Calu3 (cell line): Measurements from ENCODE around the gene CNNM2. TPM values are rescaled to one million over a fixed set of nuclear protein-coding genes. Genes with fewer than 3 reads are reported as not detected.

Experiments used
- BruUV-seq: library from RNA; stranded (reverse); fragments of 400-500 nt; replicated peaks from 2 replicates; lab custom pipeline; 2021; lab: Mats Ljungman, UMichigan
- CTCF ChIA-PET: fragments of 300-600 bp; sonication (Branson Sonifier 250); formaldehyde crosslinking; loops from one replicate; lab custom pipeline; 2022; ENCODE audit warnings: antibody characterized with exemption; lab: Charles Lee
- DNase-seq: peaks from one replicate; pipeline ENCODE4 v3.0.0; 2022
- H3K27ac Mint-ChIP-seq: one replicate; pipeline ENCODE4 v1.8.0; 2022; ENCODE audit warnings: mixed read lengths; ENCODE audit not compliant: unreplicated experiment
- H3K27me3 Mint-ChIP-seq: one replicate; pipeline ENCODE4 v1.8.0; 2022; ENCODE audit warnings: mixed read lengths; ENCODE audit not compliant: unreplicated experiment
- H3K36me3 Mint-ChIP-seq: one replicate; pipeline ENCODE4 v1.8.0; 2022; ENCODE audit warnings: mild to moderate bottlenecking, moderate library complexity, mixed read lengths; ENCODE audit not compliant: insufficient read depth, unreplicated experiment
- H3K4me1 Mint-ChIP-seq: one replicate; pipeline ENCODE4 v1.8.0; 2022; ENCODE audit warnings: mild to moderate bottlenecking, low read depth, mixed read lengths; ENCODE audit not compliant: unreplicated experiment
- H3K4me3 Mint-ChIP-seq: one replicate; pipeline ENCODE4 v1.8.0; 2022; ENCODE audit warnings: mild to moderate bottlenecking, low read depth, moderate library complexity, mixed read lengths; ENCODE audit not compliant: unreplicated experiment
- H3K9me3 Mint-ChIP-seq: one replicate; pipeline ENCODE4 v1.8.0; 2022; ENCODE audit warnings: low read depth, mixed read lengths; ENCODE audit not compliant: unreplicated experiment
- CTCF ChIP-seq: fragments of 200-600 bp; IDR thresholded peaks from one replicate; pipeline ENCODE4 v1.8.0; 2022; ENCODE audit warnings: antibody characterized with exemption; ENCODE audit not compliant: unreplicated experiment
- intact Hi-C: fragments of 100-400 bp; cut with micrococcal nuclease; formaldehyde crosslinking; loops from one replicate; pipeline ENCODE4 v1.10.0; 2022; ENCODE audit not compliant: unreplicated experiment
- total RNA-seq: library from RNA; stranded (reverse); gene quantifications from 2 replicates; pipeline ENCODE4 v1.2.3, GENCODE V29; 2022

The CNNM2 gene
- total RNA-seq, 1 experiment from 2014 or later: 4.2 TPM

- BruUV-seq: no TSS peak
- no peak for DNase-seq
- no peak for TF ChIP-seq CTCF
- H3K4me1 Mint-ChIP-seq: peaks cover 8% of the 10 kb centered on the region
- intact Hi-C loops: no loop called here
- H3K9me3 Mint-ChIP-seq: no peaks in the 10 kb centered on the region
- CTCF ChIA-PET: no interaction called here
- no peak overlapping the region for H3K27ac Mint-ChIP-seq
- H3K27me3 Mint-ChIP-seq: no peaks in the 10 kb centered on the region
- H3K36me3 Mint-ChIP-seq: no peaks in the 10 kb centered on the region
- no peak overlapping the region for H3K4me3 Mint-ChIP-seq
These were observed 30.7 kb downstream of the CNNM2 start for GRCh38 chr10:102948786-102949185.

- intact Hi-C loops: no loop called here
- H3K27me3 Mint-ChIP-seq: no peaks in the 10 kb centered on the region
- H3K9me3 Mint-ChIP-seq: peaks cover 2% of the 10 kb centered on the region
- no TSS peak for BruUV-seq
- H3K4me3 Mint-ChIP-seq: no peak overlapping the region
- CTCF ChIA-PET: no interaction called here
- peaks cover 8% of the 10 kb centered on the region for H3K4me1 Mint-ChIP-seq
- DNase-seq: no peak
- H3K36me3 Mint-ChIP-seq: no peaks in the 10 kb centered on the region
- H3K27ac Mint-ChIP-seq: no peak overlapping the region
- no peak for TF ChIP-seq CTCF
These were observed 31.8 kb downstream of the CNNM2 start for GRCh38 chr10:102949916-102950315.

GRCh38 chr10:102951316-102951715, 33.2 kb downstream of the CNNM2 start:
- Mint-ChIP-seq H3K27me3 (no peaks in the 10 kb centered on the region), H3K4me1 (no peaks in the 10 kb centered on the region), H3K27ac (no peak overlapping the region), H3K9me3 (peaks cover 2% of the 10 kb centered on the region), H3K4me3 (no peak overlapping the region), H3K36me3 (no peaks in the 10 kb centered on the region)
- CTCF ChIA-PET: interaction anchor here (0.7 kb wide), 1 partner anchor 125 kb away, joined by 3 read pairs; no protein-coding TSS in a partner anchor
- DNase-seq: no peak
- no peak for TF ChIP-seq CTCF
- no TSS peak for BruUV-seq
- intact Hi-C loops: no loop called here

- intact Hi-C loops: no loop called here
- Mint-ChIP-seq H3K36me3 (no peaks in the 10 kb centered on the region), H3K27ac (no peak overlapping the region), H3K4me1 (no peaks in the 10 kb centered on the region), H3K27me3 (no peaks in the 10 kb centered on the region), H3K9me3 (peaks cover 2% of the 10 kb centered on the region), H3K4me3 (no peak overlapping the region)
- no TSS peak for BruUV-seq
- TF ChIP-seq CTCF: no peak
- DNase-seq: no peak
- CTCF ChIA-PET: no interaction called here
These were observed 41.3 kb downstream of the CNNM2 start for GRCh38 chr10:102959360-102959759.
